ENCODE results near the gene ARHGDIA. TPM values are rescaled to one million over a fixed set of nuclear protein-coding genes. Genes with fewer than 3 reads are reported as not detected.

Gene ARHGDIA
- total RNA-seq, 3 donors from 2014 or later = 789 to 858 (median 821) TPM

GRCh38 chr17:81824595-81824994, 46.5 kb downstream of the ARHGDIA start:
- H3K27me3 Mint-ChIP-seq (ENCODE audit: low read depth) = no peaks in the 10 kb centered on the region
- DNase-seq = no peak
- no peak for ATAC-seq
- H3K9me3 Mint-ChIP-seq = no peaks in the 10 kb centered on the region
- peaks cover 6% of the 10 kb centered on the region for H3K36me3 Mint-ChIP-seq (ENCODE audit: insufficient read depth)
- H3K4me1 Mint-ChIP-seq (ENCODE audit: low read depth) = peaks cover 5% of the 10 kb centered on the region
- no peak overlapping the region for H3K4me3 Mint-ChIP-seq

- no peak for ATAC-seq
- H3K4me3 Mint-ChIP-seq = no peak overlapping the region
- H3K36me3 Mint-ChIP-seq (ENCODE audit: insufficient read depth) = peaks cover 6% of the 10 kb centered on the region
These were observed 47.2 kb downstream of the ARHGDIA start for GRCh38 chr17:81823820-81824550.

GRCh38 chr17:81822996-81823819, 47.9 kb downstream of the ARHGDIA start:
- ATAC-seq (no peak), DNase-seq (no peak)
- H3K9me3 Mint-ChIP-seq = no peaks in the 10 kb centered on the region
- H3K36me3 Mint-ChIP-seq (ENCODE audit: insufficient read depth) = peaks cover 4% of the 10 kb centered on the region
- H3K27me3 Mint-ChIP-seq (ENCODE audit: low read depth) = no peaks in the 10 kb centered on the region
- no peak overlapping the region for H3K4me3 Mint-ChIP-seq
- peaks cover 1% of the 10 kb centered on the region for H3K4me1 Mint-ChIP-seq (ENCODE audit: low read depth)

More at GRCh38 chr17:81823820-81824550, 47.2 kb downstream of the ARHGDIA start:
- H3K9me3 Mint-ChIP-seq = no peaks in the 10 kb centered on the region
- no peaks in the 10 kb centered on the region for H3K27me3 Mint-ChIP-seq (ENCODE audit: low read depth)
- peaks cover 4% of the 10 kb centered on the region for H3K4me1 Mint-ChIP-seq (ENCODE audit: low read depth)
- no peak for DNase-seq

- ATAC-seq = no peak
- H3K9me3 Mint-ChIP-seq = no peaks in the 10 kb centered on the region
- H3K36me3 Mint-ChIP-seq (ENCODE audit: insufficient read depth) = peaks cover 4% of the 10 kb centered on the region
- H3K27me3 Mint-ChIP-seq (ENCODE audit: low read depth) = no peaks in the 10 kb centered on the region
- H3K4me1 Mint-ChIP-seq (ENCODE audit: low read depth) = peaks cover 1% of the 10 kb centered on the region
- no peak for DNase-seq
- no peak overlapping the region for H3K4me3 Mint-ChIP-seq
These were observed 48.9 kb downstream of the ARHGDIA start for GRCh38 chr17:81822312-81822637.

- ATAC-seq (peak in 1 of 2 donors; percentile 52), DNase-seq (no peak)
- Mint-ChIP-seq H3K27me3 (ENCODE audit: low read depth) (no peaks in the 10 kb centered on the region), H3K9me3 (no peaks in the 10 kb centered on the region), H3K4me1 (ENCODE audit: low read depth) (peaks cover 1% of the 10 kb centered on the region), H3K4me3 (no peak overlapping the region), H3K36me3 (ENCODE audit: insufficient read depth) (peaks cover 4% of the 10 kb centered on the region)
These were observed 49.4 kb downstream of the ARHGDIA start for GRCh38 chr17:81821603-81822311.

GRCh38 chr17:81821147-81821546, 50.0 kb downstream of the ARHGDIA start:
- Mint-ChIP-seq H3K27me3 (ENCODE audit: low read depth) (no peaks in the 10 kb centered on the region), H3K4me1 (ENCODE audit: low read depth) (peaks cover 1% of the 10 kb centered on the region), H3K36me3 (ENCODE audit: insufficient read depth) (peaks cover 4% of the 10 kb centered on the region), H3K4me3 (no peak overlapping the region), H3K9me3 (no peaks in the 10 kb centered on the region)
- DNase-seq = no peak
- ATAC-seq = peak; percentile 32 to 74

- H3K4me3 Mint-ChIP-seq = no peak overlapping the region
- ATAC-seq (no peak), DNase-seq (no peak)
- H3K27me3 Mint-ChIP-seq (ENCODE audit: low read depth) = no peaks in the 10 kb centered on the region
- H3K9me3 Mint-ChIP-seq = no peaks in the 10 kb centered on the region
- peaks cover 4% of the 10 kb centered on the region for H3K36me3 Mint-ChIP-seq (ENCODE audit: insufficient read depth)
- H3K4me1 Mint-ChIP-seq (ENCODE audit: low read depth) = no peaks in the 10 kb centered on the region
These were observed 51.4 kb downstream of the ARHGDIA start for GRCh38 chr17:81819708-81820107.

DNA sequence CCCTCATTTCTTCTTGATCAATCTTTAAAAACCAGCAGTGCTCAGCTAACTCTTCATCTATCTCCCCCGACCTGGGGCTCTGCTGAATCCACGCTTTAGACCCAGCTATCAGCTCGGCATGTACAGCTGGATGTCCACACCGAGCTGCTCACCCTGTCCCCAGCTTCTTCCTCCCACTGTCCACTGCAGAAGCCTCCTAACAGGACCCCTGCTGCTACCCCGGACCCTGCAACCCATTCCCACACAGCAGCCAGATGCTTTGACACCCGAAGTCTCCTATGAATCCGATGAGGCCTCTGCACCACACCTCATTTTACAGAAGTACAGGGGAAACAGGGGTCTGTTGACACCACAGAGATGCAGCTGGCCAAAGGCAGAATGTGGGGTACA, 53.4 kb downstream of the ARHGDIA start:
- Mint-ChIP-seq H3K9me3 (no peaks in the 10 kb centered on the region), H3K36me3 (ENCODE audit: insufficient read depth) (peaks cover 2% of the 10 kb centered on the region), H3K4me1 (ENCODE audit: low read depth) (no peaks in the 10 kb centered on the region), H3K27me3 (ENCODE audit: low read depth) (no peaks in the 10 kb centered on the region), H3K4me3 (no peak overlapping the region)
- DNase-seq = no peak
- no peak for ATAC-seq

Other genes starting within 250 kb of the ARHGDIA start
- 100 to 1,000 TPM; 153 to 201 (median 167) TPM for gene NPLOC4, start 234.2 kb downstream of the ARHGDIA start, total RNA-seq
- under 1 TPM in 2 of 3 donors, not detected in 1; 0.11 to 0.18 TPM for gene TSPAN10, start 234.1 kb downstream of the ARHGDIA start, total RNA-seq
- under 1 TPM in 1 of 3 donors, not detected in 2; 0.35 TPM for gene PDE6G, start 214.8 kb downstream of the ARHGDIA start, total RNA-seq
- gene OXLD1, start 204.7 kb downstream of the ARHGDIA start, total RNA-seq = 10 to 100 TPM; 35.0 to 41.1 (median 35.3) TPM
- 10 to 100 TPM; 82.9 to 91.9 (median 84.9) TPM for gene CCDC137, start 204.6 kb downstream of the ARHGDIA start, total RNA-seq
- gene ARL16, start 187.5 kb downstream of the ARHGDIA start, total RNA-seq = 10 to 100 TPM; 27.3 to 38.6 (median 27.9) TPM
- gene HGS, start 187.3 kb downstream of the ARHGDIA start, total RNA-seq = 100 to 1,000 TPM; 146 to 162 (median 147) TPM
- 100 to 1,000 TPM; 294 to 372 (median 359) TPM for gene MRPL12, start 168.0 kb downstream of the ARHGDIA start, total RNA-seq
- 10 to 100 TPM; 29.9 to 47.8 (median 38.8) TPM for gene SLC25A10, start 159.1 kb downstream of the ARHGDIA start, total RNA-seq
- not detected for gene GCGR, start 67.2 kb downstream of the ARHGDIA start, total RNA-seq
- gene MCRIP1, start 38.0 kb downstream of the ARHGDIA start, total RNA-seq = 100 to 1,000 TPM; 100 to 112 (median 110) TPM
- gene PPP1R27, start 36.3 kb downstream of the ARHGDIA start, total RNA-seq = not detected
- gene P4HB, start 10.8 kb downstream of the ARHGDIA start, total RNA-seq = 100 to 1,000 TPM; 442 to 487 (median 478) TPM
- 100 to 1,000 TPM; 321 to 369 (median 324) TPM for gene ALYREF, start 20.2 kb upstream of the ARHGDIA start, total RNA-seq
- 100 to 1,000 TPM; 128 to 157 (median 153) TPM for gene ANAPC11, start 20.4 kb upstream of the ARHGDIA start, total RNA-seq
- under 1 TPM in 2 of 3 donors, not detected in 1; 0.14 to 0.24 TPM for gene NPB, start 30.9 kb upstream of the ARHGDIA start, total RNA-seq
- 10 to 100 TPM; 23.5 to 25.8 (median 25.7) TPM for gene PCYT2, start 40.1 kb upstream of the ARHGDIA start, total RNA-seq
- 10 to 100 TPM; 41.1 to 47.2 (median 46.3) TPM for gene SIRT7, start 46.8 kb upstream of the ARHGDIA start, total RNA-seq
- 10 to 100 TPM; 42.9 to 50.9 (median 43.4) TPM for gene MAFG, start 56.4 kb upstream of the ARHGDIA start, total RNA-seq
- gene PYCR1, start 66.0 kb upstream of the ARHGDIA start, total RNA-seq = 100 to 1,000 TPM; 192 to 199 (median 194) TPM
- not detected for gene MYADML2, start 75.9 kb upstream of the ARHGDIA start, total RNA-seq
- under 1 TPM; 0.40 to 0.56 (median 0.41) TPM for gene NOTUM, start 89.8 kb upstream of the ARHGDIA start, total RNA-seq
- 10 to 100 TPM; 41.4 to 41.9 (median 41.6) TPM for gene ASPSCR1, start 106.3 kb upstream of the ARHGDIA start, total RNA-seq
- gene CENPX, start 151.5 kb upstream of the ARHGDIA start, total RNA-seq = 100 to 1,000 TPM; 145 to 189 (median 183) TPM
- 10 to 100 TPM; 19.5 to 31.4 (median 30.8) TPM for gene LRRC45, start 152.0 kb upstream of the ARHGDIA start, total RNA-seq
- 1 to 10 TPM; 4.1 to 7.7 (median 4.8) TPM for gene RAC3, start 160.3 kb upstream of the ARHGDIA start, total RNA-seq
- 10 to 100 TPM; 74.2 to 88.6 (median 76.9) TPM for gene DCXR, start 166.4 kb upstream of the ARHGDIA start, total RNA-seq
- 10 to 100 TPM; 20.3 to 21.5 (median 20.4) TPM for gene RFNG, start 180.5 kb upstream of the ARHGDIA start, total RNA-seq
- gene GPS1, start 180.6 kb upstream of the ARHGDIA start, total RNA-seq = 100 to 1,000 TPM; 172 to 183 (median 177) TPM
- gene DUS1L, start 194.5 kb upstream of the ARHGDIA start, total RNA-seq = 100 to 1,000 TPM; 323 to 369 (median 326) TPM
- 100 to 1,000 TPM; 365 to 468 (median 403) TPM for gene FASN, start 226.9 kb upstream of the ARHGDIA start, total RNA-seq

Data from activated T-cell treated with anti-CD3 and anti-CD28 coated beads, Interleukin-2, amount 50 U/mL, for 4 hours (primary cell).